ENCODE measurements around the gene ANGPTL8.

The ANGPTL8 gene

GRCh38 chr19:11290256-11290655, 50.8 kb downstream of the ANGPTL8 start:
- H3K9ac ChIP-seq (ENCODE audit: low read depth in 1 of 2, low read length in 2 of 2) = no peak overlapping the region
- H3K27ac ChIP-seq (ENCODE audit: low read depth in 2 of 2, low read length in 2 of 2) = no peak overlapping the region
- peaks cover 7% of the 10 kb centered on the region in 2 donors for H3K4me1 ChIP-seq (ENCODE audit: control insufficient read depth in 2 of 2, insufficient read depth in 2 of 2, low read length in 2 of 2)
- H3K4me3 ChIP-seq (ENCODE audit: low read length in 2 of 2) = no peak overlapping the region
- no peaks in the 10 kb centered on the region for H3K27me3 ChIP-seq (ENCODE audit: control insufficient read depth in 2 of 2, insufficient read depth in 2 of 2, low read length in 2 of 2)
- no peaks in the 10 kb centered on the region for H3K9me3 ChIP-seq (ENCODE audit: control insufficient read depth in 2 of 2, low read length in 2 of 2)
- no peaks in the 10 kb centered on the region for H3K36me3 ChIP-seq (ENCODE audit: control insufficient read depth in 2 of 2, insufficient read depth in 2 of 2, low read length in 2 of 2)

- no peaks in the 10 kb centered on the region for H3K27me3 ChIP-seq (ENCODE audit: control insufficient read depth in 2 of 2, insufficient read depth in 2 of 2, low read length in 2 of 2)
- no peaks in the 10 kb centered on the region for H3K36me3 ChIP-seq (ENCODE audit: control insufficient read depth in 2 of 2, insufficient read depth in 2 of 2, low read length in 2 of 2)
- H3K4me3 ChIP-seq (ENCODE audit: low read length in 2 of 2) = no peak overlapping the region
- peaks cover 7 to 14% of the 10 kb centered on the region in 2 donors for H3K4me1 ChIP-seq (ENCODE audit: control insufficient read depth in 2 of 2, insufficient read depth in 2 of 2, low read length in 2 of 2)
- no peak overlapping the region for H3K27ac ChIP-seq (ENCODE audit: low read depth in 2 of 2, low read length in 2 of 2)
- H3K9ac ChIP-seq (ENCODE audit: low read depth in 1 of 2, low read length in 2 of 2) = no peak overlapping the region
- no peaks in the 10 kb centered on the region for H3K9me3 ChIP-seq (ENCODE audit: control insufficient read depth in 2 of 2, low read length in 2 of 2)
Measured at GRCh38 chr19:11291415-11291814, 52.0 kb downstream of the ANGPTL8 start.

Measured in mucosa of rectum (tissue), 2 donors.